Measurements from ENCODE around the gene CRELD1. TPM values are rescaled to one million over a fixed set of nuclear protein-coding genes. Genes with fewer than 3 reads are reported as not detected.
A peak's percentile ranks its signal among the peaks of the same experiment; 100 is the strongest.

The CRELD1 gene
- polyA plus RNA-seq, 1 of the 3 experiments (the other 2 are of a cell fraction), result 77.6 TPM

GRCh38 chr3:9916734-9917680, 16.6 kb upstream of the CRELD1 start, which contains the start of gene IL17RC:
TSS of gene IL17RC (plus strand) at chr3:9917098. CDS start at chr3:9917316, 218 bp downstream.
- H4K20me1 ChIP-seq (ENCODE audit: insufficient read depth), result no peaks in the 10 kb centered on the region
- peaks cover 6 to 44% of the 10 kb centered on the region in 2 experiments; a peak in 3 of 4 replicates for H3K4me1 ChIP-seq (ENCODE audit: control insufficient read depth in 1 of 2, insufficient read depth in 2 of 2, low read depth in 1 of 2, low read length in 1 of 2)
- no peaks in the 10 kb centered on the region for H3K79me2 ChIP-seq (ENCODE audit: insufficient read depth)
- H3K9me3 ChIP-seq, result no peaks in the 10 kb centered on the region
- peak; percentile 70 for DNase-seq
- peak within 1 kb of the TSS; percentile 48 to 55 for H3K4me3 ChIP-seq (ENCODE audit: low read depth in 2 of 2, low read length in 1 of 2)
- ChIA-PET CTCF (interaction anchor here (0.6 to 3.7 kb wide), 3 partner anchors 9 to 201 kb away, joined by 3 to 31 read pairs (median 5); partner anchors contain the start of gene CRELD1), POLR2A (no interaction called here)
- H3K4me2 ChIP-seq, result peak within 1 kb of the TSS; percentile 86
- peak within 1 kb of the TSS; percentile 93; the same call in 1 of the 2 replicates for H2AFZ ChIP-seq (ENCODE audit: low read depth)
- H3K9me2 ChIP-seq, result no peaks in the 10 kb centered on the region
- H3K9ac ChIP-seq, result peak within 1 kb of the TSS; percentile 44
- no peaks in the 10 kb centered on the region for H3K27me3 ChIP-seq (ENCODE audit: insufficient read depth)
- WGBS (ENCODE audit: low lambda C conversion rate), result 54% methylated on average over 13 of the region's 19 CpGs
- H3K27ac ChIP-seq (ENCODE audit: low read depth in 2 of 2, low read length in 1 of 2), result peak within 1 kb of the TSS; percentile 55 to 60; a peak in 3 of 4 replicates
- peaks cover 6% of the 10 kb centered on the region for H3F3A ChIP-seq (replicated peaks; ENCODE audit: insufficient read depth)
- TF ChIP-seq PBX3 (IDR thresholded peaks at IDR 0.05), result no peak
- peak; percentile 48 for TF ChIP-seq POLR2AphosphoS5 (IDR thresholded peaks at IDR 0.05; ENCODE audit: low read depth, low read length)
- TF ChIP-seq FOXJ3 (CRISPR knock-in tag; IDR thresholded peaks at IDR 0.05), result no peak
- peak; percentile 7; the same call in 1 of the 2 replicates for TF ChIP-seq TCF12 (IDR thresholded peaks at IDR 0.05)
- no peak for TF ChIP-seq ELF1 (IDR thresholded peaks at IDR 0.05)
- no peak for TF ChIP-seq SMC3 (IDR thresholded peaks at IDR 0.05; ENCODE audit: low read depth, low read length)
- no peak for TF ChIP-seq USF2 (IDR thresholded peaks at IDR 0.05; ENCODE audit: borderline replicate concordance, low read depth, low read length)
- TF ChIP-seq MAX (IDR thresholded peaks at IDR 0.05; ENCODE audit: low read depth), result 0 out of 2 replicates have a peak, but pooled peaks have one; percentile 26
- no peak for TF ChIP-seq RCOR1 (IDR thresholded peaks at IDR 0.05; ENCODE audit: low read length)
- TF ChIP-seq USF1 (IDR thresholded peaks at IDR 0.05; ENCODE audit: borderline replicate concordance, low read depth), result no peak
- TF ChIP-seq NRF1 (IDR thresholded peaks at IDR 0.05; ENCODE audit: low read depth, low read length), result no peak
- no peaks in the 10 kb centered on the region for H3K36me3 ChIP-seq (replicated peaks in 1 of 2; ENCODE audit: control insufficient read depth in 1 of 2, insufficient read depth in 2 of 2, low read length in 1 of 2)

GRCh38 chr3:9917820-9918219, 15.8 kb upstream of the CRELD1 start:
- H3K4me3 ChIP-seq (ENCODE audit: low read depth in 2 of 2, low read length in 1 of 2), result peak overlapping the region in 1 of 2 experiments; percentile 55; a peak in 1 of 4 replicates
- H3F3A ChIP-seq (replicated peaks; ENCODE audit: insufficient read depth), result no peaks in the 10 kb centered on the region
- no peak for DNase-seq
- H3K27me3 ChIP-seq (ENCODE audit: insufficient read depth), result no peaks in the 10 kb centered on the region
- H3K27ac ChIP-seq (ENCODE audit: low read depth in 2 of 2, low read length in 1 of 2), result no peak overlapping the region
- peaks cover 6 to 44% of the 10 kb centered on the region in 2 experiments; a peak in 3 of 4 replicates for H3K4me1 ChIP-seq (ENCODE audit: control insufficient read depth in 1 of 2, insufficient read depth in 2 of 2, low read depth in 1 of 2, low read length in 1 of 2)
- H4K20me1 ChIP-seq (ENCODE audit: insufficient read depth), result no peaks in the 10 kb centered on the region
- POLR2A ChIA-PET, result no interaction called here
- no peak overlapping the region for H2AFZ ChIP-seq (ENCODE audit: low read depth)
- H3K4me2 ChIP-seq, result peak overlapping the region; percentile 86; the same call in 1 of the 2 replicates
- no peaks in the 10 kb centered on the region for H3K36me3 ChIP-seq (replicated peaks in 1 of 2; ENCODE audit: control insufficient read depth in 1 of 2, insufficient read depth in 2 of 2, low read length in 1 of 2)
- H3K9ac ChIP-seq, result no peak overlapping the region
- H3K79me2 ChIP-seq (ENCODE audit: insufficient read depth), result no peaks in the 10 kb centered on the region
- no peak for TF ChIP-seq USF1 (IDR thresholded peaks at IDR 0.05; ENCODE audit: borderline replicate concordance, low read depth)
- TF ChIP-seq YY1 (IDR thresholded peaks at IDR 0.05; ENCODE audit: low read depth), result no peak
- no peak for TF ChIP-seq CTCF (IDR thresholded peaks at IDR 0.05)
- no peak for TF ChIP-seq IRF3 (IDR thresholded peaks at IDR 0.05; ENCODE audit: low read depth, low read length)
- no peak for TF ChIP-seq RXRA (IDR thresholded peaks at IDR 0.05; ENCODE audit: borderline replicate concordance, low read depth)
- TF ChIP-seq FOXJ3 (CRISPR knock-in tag; IDR thresholded peaks at IDR 0.05), result no peak
- TF ChIP-seq TEAD4 (IDR thresholded peaks at IDR 0.05; ENCODE audit: borderline replicate concordance, insufficient read depth), result no peak
- no peak for TF ChIP-seq JUND (IDR thresholded peaks at IDR 0.05)
- H3K9me2 ChIP-seq, result no peaks in the 10 kb centered on the region
- CTCF ChIA-PET, result interaction anchor here (0.6 to 3.7 kb wide), 2 partner anchors 14 to 202 kb away, joined by 3 to 31 read pairs; partner anchors contain the start of gene CRELD1
- no peaks in the 10 kb centered on the region for H3K9me3 ChIP-seq
- 96% methylated on average over 5 of the region's 10 CpGs for WGBS (ENCODE audit: low lambda C conversion rate)
